GM12873 (cell line): ENCODE data around the gene TXNDC12.

Experiments
- CTCF ChIP-seq: IDR thresholded peaks from 2 replicates; pipeline ENCODE4 v1.5.1; 2012; ENCODE audit warnings: low read depth, mild to moderate bottlenecking, moderate library complexity, low read length, control low read depth; ENCODE audit not compliant: insufficient read depth; ENCODE audit errors: missing control alignments

Gene TXNDC12

GRCh38 chr1:52037402-52037814, 17.6 kb downstream of the TXNDC12 start:
- no peak for TF ChIP-seq CTCF

- no peak for TF ChIP-seq CTCF
Observed at GRCh38 chr1:52034050-52034384, 21.0 kb downstream of the TXNDC12 start.

- TF ChIP-seq CTCF: no peak
Observed at GRCh38 chr1:52033190-52034049, 21.6 kb downstream of the TXNDC12 start, which contains the start of gene KTI12. TSS of gene KTI12 (minus strand) at chr1:52033810. CDS start at chr1:52033761, 49 bp downstream.

- no peak for TF ChIP-seq CTCF
Observed at GRCh38 chr1:52032785-52033131, 22.2 kb downstream of the TXNDC12 start.

- no peak for TF ChIP-seq CTCF
Observed at GRCh38 chr1:52032124-52032784, 22.7 kb downstream of the TXNDC12 start.

GRCh38 chr1:52028328-52028727, 26.7 kb downstream of the TXNDC12 start:
- no peak for TF ChIP-seq CTCF

- TF ChIP-seq CTCF: no peak
Observed at GRCh38 chr1:52026278-52026677, 28.7 kb downstream of the TXNDC12 start.
